Measurements from ENCODE around the gene TOR1A.

The TOR1A gene

DNA sequence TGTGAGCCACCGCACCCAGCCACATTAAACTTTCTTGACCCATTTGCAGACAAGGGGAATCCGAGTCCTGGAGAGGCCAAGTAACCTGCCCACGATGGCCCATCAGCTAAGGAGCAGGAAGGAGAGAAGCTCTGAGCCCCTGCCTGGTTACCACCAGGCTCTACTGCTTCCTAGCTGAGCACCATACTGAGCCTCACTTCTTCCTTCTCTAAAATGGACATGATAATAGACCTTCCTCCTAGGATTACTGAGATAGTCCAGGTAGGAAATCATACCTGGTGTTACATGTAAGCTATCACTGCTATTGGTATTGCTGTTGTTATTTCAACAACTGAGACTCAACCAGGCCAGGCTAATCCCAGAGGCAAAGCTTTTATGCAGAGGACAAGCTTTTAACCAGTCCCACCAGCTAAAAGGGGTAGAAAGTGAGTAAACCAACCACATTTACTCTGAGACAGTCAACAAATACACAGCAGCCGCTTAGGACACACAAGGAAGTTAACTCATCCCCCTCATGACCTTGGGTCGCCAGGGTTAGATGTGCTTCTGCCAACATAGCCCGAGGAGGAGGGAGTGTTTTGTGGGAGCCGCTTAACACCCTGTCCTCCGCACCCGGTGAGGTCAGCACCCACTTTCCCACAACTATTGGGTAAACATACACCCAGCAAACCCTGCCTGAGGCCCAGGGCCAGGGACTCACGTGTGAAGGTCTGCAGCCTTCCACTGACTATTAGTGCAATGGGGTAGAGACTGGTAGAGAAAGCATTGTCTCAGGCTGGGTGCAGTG lies 50.5 kb downstream of the TOR1A start:
- Histone ChIP-seq H2AFZ (no peak overlapping the region), H3K27ac (no peak overlapping the region), H3K9me3 (ENCODE audit: control insufficient read depth, low read length) (no peaks in the 10 kb centered on the region)

DNA sequence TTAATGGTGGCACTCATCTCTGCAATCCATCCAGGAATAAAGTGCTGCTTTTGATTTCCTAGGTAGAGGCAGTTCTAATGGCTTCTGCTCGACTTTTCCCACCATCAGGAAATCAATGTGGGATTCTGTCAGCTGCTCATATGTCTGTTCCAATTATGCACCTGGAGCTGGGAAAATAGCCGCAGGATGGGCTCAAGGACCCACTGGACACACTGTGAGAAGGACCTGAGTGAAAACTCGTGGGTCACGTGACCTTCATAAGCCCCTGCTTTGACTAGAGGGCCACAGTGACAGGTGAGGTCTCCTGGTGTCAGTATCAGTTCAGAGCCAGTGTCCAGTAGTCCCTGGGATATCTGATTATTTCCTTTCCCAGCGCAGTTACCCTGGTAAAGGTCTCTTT lies 53.2 kb downstream of the TOR1A start:
- H3K27me3 ChIP-seq (ENCODE audit: control insufficient read depth, insufficient read depth, low read length): no peaks in the 10 kb centered on the region
- no peak overlapping the region for H3K9ac ChIP-seq
- no peaks in the 10 kb centered on the region for H3K9me3 ChIP-seq (ENCODE audit: control insufficient read depth, low read length)
- H3K79me2 ChIP-seq: no peaks in the 10 kb centered on the region
- no peak overlapping the region for H3K27ac ChIP-seq
- H3K4me2 ChIP-seq (ENCODE audit: low read length): no peak overlapping the region
- no peak overlapping the region for H3K4me3 ChIP-seq (ENCODE audit: low read depth, low read length)
- no peaks in the 10 kb centered on the region for H3K4me1 ChIP-seq
- TF ChIP-seq, protein P1, sequence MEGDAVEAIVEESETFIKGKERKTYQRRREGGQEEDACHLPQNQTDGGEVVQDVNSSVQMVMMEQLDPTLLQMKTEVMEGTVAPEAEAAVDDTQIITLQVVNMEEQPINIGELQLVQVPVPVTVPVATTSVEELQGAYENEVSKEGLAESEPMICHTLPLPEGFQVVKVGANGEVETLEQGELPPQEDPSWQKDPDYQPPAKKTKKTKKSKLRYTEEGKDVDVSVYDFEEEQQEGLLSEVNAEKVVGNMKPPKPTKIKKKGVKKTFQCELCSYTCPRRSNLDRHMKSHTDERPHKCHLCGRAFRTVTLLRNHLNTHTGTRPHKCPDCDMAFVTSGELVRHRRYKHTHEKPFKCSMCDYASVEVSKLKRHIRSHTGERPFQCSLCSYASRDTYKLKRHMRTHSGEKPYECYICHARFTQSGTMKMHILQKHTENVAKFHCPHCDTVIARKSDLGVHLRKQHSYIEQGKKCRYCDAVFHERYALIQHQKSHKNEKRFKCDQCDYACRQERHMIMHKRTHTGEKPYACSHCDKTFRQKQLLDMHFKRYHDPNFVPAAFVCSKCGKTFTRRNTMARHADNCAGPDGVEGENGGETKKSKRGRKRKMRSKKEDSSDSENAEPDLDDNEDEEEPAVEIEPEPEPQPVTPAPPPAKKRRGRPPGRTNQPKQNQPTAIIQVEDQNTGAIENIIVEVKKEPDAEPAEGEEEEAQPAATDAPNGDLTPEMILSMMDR (IDR thresholded peaks at IDR 0.05): no peak
- H2AFZ ChIP-seq: no peak overlapping the region
- H3K36me3 ChIP-seq (ENCODE audit: control insufficient read depth, insufficient read depth, low read length): no peaks in the 10 kb centered on the region

More for the DNA sequence above, 50.5 kb downstream of the TOR1A start:
- H3K27me3 ChIP-seq (ENCODE audit: control insufficient read depth, insufficient read depth, low read length): no peaks in the 10 kb centered on the region
- H3K4me1 ChIP-seq: no peaks in the 10 kb centered on the region
- H3K79me2 ChIP-seq: no peaks in the 10 kb centered on the region
- no peaks in the 10 kb centered on the region for H3K36me3 ChIP-seq (ENCODE audit: control insufficient read depth, insufficient read depth, low read length)
- no peak overlapping the region for H3K4me3 ChIP-seq (ENCODE audit: low read depth, low read length)
- TF ChIP-seq, protein P1 (IDR thresholded peaks at IDR 0.05): no peak
- H3K9ac ChIP-seq: no peak overlapping the region
- no peak overlapping the region for H3K4me2 ChIP-seq (ENCODE audit: low read length)

DNA sequence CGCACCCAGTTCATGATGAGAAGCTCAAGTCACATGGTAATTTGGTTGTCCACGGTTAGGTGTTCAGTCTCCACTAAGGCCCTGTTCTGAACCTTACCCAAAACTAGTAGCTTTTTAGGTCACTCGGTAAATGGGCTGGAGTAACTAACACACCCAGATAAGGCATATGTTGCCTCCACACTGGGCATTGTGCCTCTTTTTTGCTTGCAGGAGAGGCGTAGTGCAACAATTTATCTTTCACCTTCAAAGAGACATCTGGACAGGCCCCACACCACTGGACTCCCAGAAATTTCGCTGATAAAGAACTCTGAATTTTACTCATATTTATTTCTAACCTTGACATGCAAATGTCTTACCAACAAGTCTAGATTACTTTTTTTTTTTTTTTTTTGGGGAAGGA lies 54.3 kb downstream of the TOR1A start:
- Histone ChIP-seq H3K9me3 (ENCODE audit: control insufficient read depth, low read length) (no peaks in the 10 kb centered on the region), H3K4me2 (ENCODE audit: low read length) (no peak overlapping the region), H3K36me3 (ENCODE audit: control insufficient read depth, insufficient read depth, low read length) (no peaks in the 10 kb centered on the region), H3K4me3 (ENCODE audit: low read depth, low read length) (no peak overlapping the region), H3K9ac (no peak overlapping the region), H3K4me1 (no peaks in the 10 kb centered on the region), H3K27me3 (ENCODE audit: control insufficient read depth, insufficient read depth, low read length) (no peaks in the 10 kb centered on the region), H3K79me2 (no peaks in the 10 kb centered on the region), H3K27ac (no peak overlapping the region), H2AFZ (no peak overlapping the region)
- TF ChIP-seq, protein P1 (IDR thresholded peaks at IDR 0.05): no peak

DNA sequence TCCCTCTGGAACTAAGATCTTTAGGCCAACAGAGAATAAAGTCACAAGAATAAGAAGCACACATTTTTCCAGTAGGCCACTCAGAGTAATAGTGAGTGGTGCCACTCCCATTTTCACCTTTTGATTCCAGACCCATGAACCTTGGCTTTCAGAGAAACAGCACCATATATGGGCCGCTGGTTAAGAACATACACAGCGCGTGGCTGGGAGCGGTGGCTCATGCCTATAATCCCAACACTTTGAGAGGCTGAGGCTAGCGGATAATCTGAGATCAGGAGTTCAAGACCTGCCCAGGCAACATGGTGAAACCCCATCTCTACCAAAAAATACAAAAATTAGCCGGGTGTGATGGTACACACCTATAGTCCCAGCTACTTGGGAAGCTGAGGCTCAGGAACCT lies 55.5 kb downstream of the TOR1A start:
- H2AFZ ChIP-seq: no peak overlapping the region
- TF ChIP-seq, protein P1 (IDR thresholded peaks at IDR 0.05): no peak
- no peaks in the 10 kb centered on the region for H3K9me3 ChIP-seq (ENCODE audit: control insufficient read depth, low read length)
- no peaks in the 10 kb centered on the region for H3K36me3 ChIP-seq (ENCODE audit: control insufficient read depth, insufficient read depth, low read length)
- H3K4me2 ChIP-seq (ENCODE audit: low read length): no peak overlapping the region
- no peak overlapping the region for H3K9ac ChIP-seq
- no peaks in the 10 kb centered on the region for H3K79me2 ChIP-seq
- no peaks in the 10 kb centered on the region for H3K27me3 ChIP-seq (ENCODE audit: control insufficient read depth, insufficient read depth, low read length)
- no peaks in the 10 kb centered on the region for H3K4me1 ChIP-seq
- no peak overlapping the region for H3K4me3 ChIP-seq (ENCODE audit: low read depth, low read length)
- no peak overlapping the region for H3K27ac ChIP-seq

DNA sequence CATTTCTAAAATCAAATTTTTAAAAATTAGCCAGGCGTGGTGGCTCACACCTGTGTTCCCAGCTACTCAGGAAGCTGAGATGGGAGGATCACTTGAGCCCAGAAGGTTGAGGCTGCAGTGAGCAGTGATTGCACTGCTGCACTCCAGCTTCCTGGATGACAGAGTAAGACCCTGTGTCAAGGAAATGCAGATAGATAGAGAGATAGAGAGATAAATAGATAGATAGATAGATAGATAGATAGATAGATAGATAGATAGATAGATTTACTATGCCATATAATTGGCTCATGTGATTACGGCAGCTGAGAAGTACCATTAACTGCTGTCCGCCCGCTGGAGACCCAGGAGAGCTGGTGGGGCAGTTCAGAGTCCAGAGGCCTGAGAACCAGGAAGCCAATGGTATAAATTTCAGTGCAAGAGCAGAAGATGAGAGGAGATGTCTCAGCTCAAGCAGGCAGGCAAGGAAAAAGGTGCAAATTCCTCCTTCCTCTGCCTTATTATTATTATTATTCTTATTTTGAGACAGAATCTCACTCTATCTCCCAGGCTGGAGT lies 58.1 kb downstream of the TOR1A start:
- Histone ChIP-seq H2AFZ (no peak overlapping the region), H3K9ac (no peak overlapping the region), H3K4me2 (ENCODE audit: low read length) (no peak overlapping the region), H3K79me2 (no peaks in the 10 kb centered on the region), H3K4me1 (no peaks in the 10 kb centered on the region), H3K36me3 (ENCODE audit: control insufficient read depth, insufficient read depth, low read length) (no peaks in the 10 kb centered on the region), H3K27me3 (ENCODE audit: control insufficient read depth, insufficient read depth, low read length) (no peaks in the 10 kb centered on the region), H3K27ac (no peak overlapping the region), H3K9me3 (ENCODE audit: control insufficient read depth, low read length) (no peaks in the 10 kb centered on the region), H3K4me3 (ENCODE audit: low read depth, low read length) (no peak overlapping the region)
- TF ChIP-seq, protein P1 (IDR thresholded peaks at IDR 0.05): no peak

Measured in parathyroid adenoma (tissue), 2 donors.